IPS DF 4.7 (cell line): Measurements from ENCODE around the gene LCK.

Experiments
- DNase-seq: peaks from one replicate; pipeline ENCODE4 v3.0.0-alpha.2; 2013; ENCODE audit warnings: low spot score; ENCODE audit errors: extremely low read depth

LCK gene

DNA sequence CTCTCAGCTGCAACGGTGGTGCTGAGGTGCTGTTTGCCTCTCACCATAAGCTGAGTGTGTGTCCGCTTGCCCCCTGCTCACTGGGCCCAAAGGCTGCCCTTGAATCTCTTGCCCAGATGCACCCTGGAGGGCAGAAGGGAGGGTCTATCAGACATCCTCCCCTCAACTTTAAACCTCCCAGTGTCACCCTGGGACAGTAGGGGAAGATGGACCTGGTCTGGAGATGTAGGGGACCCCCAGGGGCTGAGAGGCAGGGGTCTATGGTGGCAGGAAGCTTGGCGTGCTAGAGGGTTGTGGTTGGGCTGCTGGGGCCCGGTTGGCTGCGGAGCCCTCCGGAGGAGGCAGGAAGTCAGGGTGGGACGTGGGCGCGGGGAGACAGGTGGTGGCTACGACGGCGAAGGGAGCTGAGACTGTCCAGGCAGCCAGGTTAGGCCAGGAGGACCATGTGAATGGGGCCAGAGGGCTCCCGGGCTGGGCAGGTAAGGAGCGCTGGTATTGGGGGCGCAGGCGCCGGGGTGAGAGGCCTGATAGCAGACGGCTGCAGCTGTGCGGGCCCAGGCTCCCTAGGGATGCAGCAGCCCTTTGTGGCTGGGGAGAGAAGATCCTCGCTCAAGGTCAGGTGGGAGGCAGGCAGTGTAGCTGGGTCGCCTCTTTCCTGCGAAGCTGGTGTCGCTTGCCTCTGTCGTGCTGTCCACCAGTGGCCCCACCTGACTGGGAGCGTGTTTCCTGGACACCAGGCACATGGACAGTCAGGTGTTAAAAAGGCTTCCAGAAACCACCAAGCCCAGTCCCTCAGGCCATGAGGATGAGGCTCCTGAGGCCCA, at the start of gene LCK:
TSS of gene LCK (plus strand) at position 373 of the 824 bp plus-strand sequence. CDS start 23,065 bp downstream, outside the sequence.
- no peak for DNase-seq

DNA sequence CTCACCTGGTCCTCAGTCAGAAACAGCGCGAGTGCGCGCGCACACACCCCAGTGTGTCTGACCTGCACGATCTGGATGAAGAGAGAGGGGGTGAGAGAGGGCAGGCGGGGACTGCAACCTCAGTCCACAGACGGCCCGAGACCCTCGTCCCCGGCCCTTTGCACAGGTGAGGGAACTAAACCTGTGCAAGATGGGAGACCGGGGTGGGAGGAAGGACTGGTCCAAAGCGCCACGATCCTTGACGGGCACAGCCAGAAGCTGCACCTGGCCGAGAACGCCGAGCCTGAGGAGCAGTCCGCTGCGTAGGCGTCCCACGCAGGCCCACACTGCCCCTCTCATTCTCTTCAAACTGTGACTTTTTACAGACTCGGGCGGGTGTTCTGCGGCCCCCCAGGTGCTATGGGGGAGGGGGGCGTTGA, 46.1 kb upstream of the LCK start:
- no peak for DNase-seq

DNA sequence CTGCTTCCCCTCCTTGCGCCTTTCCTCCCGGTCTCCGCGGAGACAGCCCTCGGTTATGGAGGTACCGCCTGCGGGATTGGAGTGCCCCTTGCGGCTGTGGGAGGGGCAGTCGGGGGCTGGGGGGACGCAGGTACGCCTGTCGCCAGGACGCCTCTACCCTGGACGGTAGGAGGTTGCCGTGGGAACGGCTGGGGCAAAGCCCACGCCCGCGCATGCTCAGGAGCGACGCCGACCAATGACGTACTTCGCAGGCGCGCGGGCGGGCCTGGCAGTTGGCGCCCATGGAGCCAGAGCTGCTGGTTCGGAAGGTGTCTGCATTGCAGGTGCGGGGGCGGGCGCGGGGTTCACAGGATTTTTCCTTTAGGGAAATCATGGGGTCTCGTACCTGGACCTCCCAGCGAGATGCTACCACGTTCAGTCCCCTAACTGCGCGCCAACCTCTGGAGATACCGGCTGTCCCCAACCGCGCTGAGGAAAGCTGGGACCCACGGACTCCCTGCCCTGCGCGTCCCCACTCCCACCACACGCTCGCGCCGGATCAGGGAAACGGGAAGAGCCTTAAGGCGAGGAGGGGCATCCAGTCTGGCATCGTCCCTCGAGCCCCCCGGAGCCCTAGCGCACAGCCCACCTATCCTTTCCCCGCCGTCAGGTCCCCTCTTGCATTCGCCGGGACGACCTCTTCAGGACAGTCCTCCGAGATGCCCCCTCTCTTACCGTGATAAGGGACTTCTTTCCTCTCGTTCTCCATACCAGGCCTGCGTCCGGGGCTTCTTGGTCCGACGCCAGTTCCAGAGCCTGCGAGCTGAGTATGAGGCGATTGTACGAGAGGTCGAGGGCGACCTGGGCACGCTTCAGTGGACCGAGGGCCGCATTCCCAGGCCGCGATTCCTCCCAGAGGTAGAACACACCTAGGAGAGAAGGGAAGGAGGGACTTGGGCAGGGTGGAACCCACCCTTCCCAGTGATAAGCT, 45.4 kb upstream of the LCK start, which contains the start of gene IQCC:
TSS of gene IQCC (plus strand) at position 271 of the 970 bp plus-strand sequence. CDS start at position 282, 11 bp downstream.
- DNase-seq = no peak

DNA sequence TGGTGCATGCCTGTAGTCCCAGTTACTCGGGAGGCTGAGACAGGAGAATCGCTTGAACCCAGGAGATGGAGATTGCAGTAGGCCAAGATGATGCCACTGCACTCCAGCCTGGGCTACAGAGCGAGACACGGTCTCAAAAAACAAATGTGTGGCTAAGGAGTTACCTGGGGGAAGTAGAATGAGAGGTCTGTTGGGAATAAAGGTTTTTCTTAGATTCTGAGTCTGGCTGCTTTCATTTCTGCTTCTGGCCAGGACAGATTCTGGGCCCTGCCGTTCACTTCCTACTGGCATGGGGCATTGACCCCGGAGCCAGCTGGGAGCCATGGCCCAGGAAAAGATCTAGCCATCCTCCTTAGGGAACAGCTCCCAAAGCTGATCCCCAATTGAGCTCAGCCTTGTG, 42.6 kb upstream of the LCK start:
- no peak for DNase-seq

DNA sequence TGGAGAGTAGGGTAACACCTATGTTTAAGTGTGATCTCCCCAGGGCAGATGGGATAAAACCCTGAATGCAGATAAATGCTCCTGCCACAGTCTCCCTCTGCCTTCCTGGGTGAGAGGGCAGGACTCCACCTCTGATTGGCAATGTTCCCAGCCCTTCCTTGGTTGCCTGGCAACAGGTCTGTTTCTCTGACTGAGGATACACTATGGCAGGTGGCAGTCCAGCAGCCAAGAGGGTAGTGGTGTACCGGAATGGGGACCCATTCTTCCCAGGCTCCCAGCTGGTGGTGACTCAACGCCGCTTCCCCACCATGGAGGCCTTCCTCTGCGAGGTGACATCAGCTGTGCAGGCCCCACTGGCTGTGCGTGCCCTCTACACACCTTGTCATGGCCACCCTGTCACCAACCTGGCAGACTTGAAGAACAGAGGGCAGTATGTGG, 42.2 kb upstream of the LCK start, which contains the start of gene DCDC2B:
TSS of gene DCDC2B (plus strand) at position 199 of the 438 bp plus-strand sequence. CDS start at position 204, 5 bp downstream.
- DNase-seq = no peak

DNA sequence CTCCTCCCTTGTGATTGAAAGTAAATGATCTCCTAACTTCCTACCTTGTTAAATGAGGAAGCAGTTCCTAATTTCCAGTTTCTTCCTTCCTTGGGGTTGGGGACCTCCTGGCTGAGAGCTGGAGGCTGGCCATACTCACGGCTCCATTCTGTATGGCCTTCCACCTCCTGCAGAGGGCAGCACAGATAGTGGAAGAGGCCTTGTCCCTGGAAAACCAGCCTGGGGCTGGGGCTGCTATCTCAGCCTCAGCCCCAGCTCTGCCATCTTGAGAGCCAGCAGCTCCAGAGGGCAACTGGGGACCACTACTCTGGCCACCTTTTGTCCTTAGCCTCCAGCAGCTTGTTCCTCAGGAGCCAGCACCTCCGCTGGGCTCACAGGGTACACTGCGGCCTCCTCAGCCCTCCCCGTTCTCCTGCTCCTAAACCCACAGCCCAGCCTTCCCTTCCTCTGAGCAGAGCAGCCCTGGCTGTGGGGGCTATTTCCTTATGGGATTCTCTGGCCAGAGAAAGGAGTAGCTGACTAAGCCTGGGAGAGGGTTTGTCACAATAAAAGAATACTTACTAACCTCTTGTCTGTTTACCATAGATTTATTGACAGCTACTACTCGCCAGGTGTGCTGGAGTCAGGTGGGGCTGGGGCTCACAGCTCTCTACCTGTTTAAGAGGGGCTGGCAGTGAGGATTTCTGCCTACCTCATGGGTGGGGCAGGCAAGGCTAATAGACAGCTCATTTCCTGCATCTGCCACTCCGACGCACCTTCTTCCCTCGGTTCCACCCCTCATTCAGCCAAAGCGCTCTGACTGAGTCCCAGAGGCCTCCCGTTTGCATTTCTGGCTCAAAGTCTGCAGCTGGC, 35.2 kb upstream of the LCK start:
- DNase-seq = no peak

DNA sequence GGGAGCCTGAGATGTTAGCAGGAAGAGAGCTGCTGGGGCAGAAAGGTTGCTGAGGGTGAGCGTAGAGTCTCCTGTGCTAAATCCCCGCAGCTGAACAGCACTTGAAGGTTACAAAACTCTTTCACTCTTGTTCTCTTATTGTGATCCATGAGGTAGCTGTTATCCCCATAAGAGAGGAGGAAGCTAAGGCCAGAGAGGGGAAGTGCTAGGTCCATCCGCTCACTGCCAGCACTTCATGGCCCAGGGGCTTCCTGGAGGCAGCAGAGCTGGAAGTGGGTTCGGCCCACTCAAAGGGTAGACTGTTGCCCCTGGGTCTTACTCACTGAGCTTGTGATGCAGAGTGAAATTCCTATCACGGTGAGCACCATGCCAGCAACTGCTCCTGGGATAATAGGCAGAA, 34.5 kb upstream of the LCK start:
- DNase-seq = no peak

DNA sequence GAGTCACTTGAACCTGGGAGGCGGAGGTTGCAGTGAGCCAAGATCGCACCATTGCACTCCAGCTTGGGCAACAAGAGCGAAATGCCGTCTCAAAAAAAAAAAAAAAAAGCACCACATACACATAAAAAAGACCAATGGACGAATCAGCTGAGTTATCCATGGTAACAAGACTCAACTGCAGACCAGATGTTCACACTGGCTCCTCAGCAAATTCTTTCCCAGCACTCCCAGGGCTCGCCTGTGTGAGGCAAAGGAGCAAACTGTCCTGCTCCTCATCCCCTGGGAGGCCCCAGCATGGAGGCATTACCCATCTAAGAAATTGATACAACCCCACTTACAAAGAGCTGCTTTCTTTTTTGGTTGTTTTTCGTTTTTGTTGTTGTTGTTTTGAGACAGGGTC, 32.0 kb upstream of the LCK start:
- DNase-seq = no peak

DNA sequence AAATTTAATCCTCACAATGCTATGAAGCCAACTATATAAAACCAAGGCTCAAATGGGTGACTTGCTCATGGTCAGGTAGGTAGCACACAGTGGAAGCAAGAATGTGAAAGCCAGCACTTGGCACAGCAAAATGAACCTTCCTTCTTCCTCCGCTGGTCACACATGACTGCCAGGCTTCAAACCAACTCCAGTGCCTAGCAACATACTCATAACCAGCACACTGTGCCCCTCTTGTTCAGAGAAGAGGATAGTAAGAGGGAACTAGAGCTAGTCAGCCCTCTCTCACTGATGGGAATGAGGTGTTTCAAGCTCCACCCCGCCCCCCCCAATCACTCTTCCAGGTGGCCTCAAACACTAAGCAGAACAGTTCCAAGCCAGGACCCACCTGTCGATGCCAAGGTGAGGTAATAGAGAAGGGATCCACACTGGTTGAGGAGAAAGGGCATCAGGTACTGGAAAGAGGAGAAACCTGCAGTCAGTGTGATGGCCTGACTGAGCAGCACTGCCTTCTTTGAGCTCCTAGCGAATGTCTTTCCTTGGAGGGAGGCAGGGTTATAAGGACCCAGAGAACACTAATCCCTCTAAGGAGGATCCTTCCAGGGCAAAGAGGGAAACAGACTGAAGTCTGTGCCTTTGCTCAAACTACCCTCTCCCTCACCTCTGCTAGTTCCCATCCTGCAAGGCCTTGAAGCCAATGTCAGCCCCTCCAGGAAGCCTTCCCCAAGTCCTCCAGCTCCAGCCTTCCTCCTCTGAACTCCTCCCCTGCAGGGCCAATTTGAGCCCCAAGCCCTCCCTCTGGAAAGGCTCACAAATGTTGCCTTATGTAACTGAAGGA, 30.1 kb upstream of the LCK start:
- DNase-seq = no peak

DNA sequence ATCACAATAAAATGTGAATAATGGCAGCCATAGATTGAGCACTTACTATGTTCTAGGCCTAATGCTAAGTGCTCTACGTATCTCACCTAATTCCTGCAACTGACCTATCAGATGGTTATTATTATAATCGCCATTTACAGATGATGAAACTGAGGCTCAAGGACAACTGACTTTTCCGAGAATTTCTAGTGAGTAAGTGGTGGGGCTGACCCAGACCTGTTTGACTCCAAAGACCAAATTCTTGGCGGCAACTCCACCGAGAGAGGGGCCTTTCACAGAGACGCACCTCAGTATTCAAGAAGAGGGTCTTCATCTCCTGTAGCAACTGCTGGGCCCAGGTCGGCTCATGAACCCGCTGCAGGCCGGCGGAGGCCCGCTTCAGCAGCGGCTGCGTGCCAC, 29.5 kb upstream of the LCK start:
- no peak for DNase-seq

DNA sequence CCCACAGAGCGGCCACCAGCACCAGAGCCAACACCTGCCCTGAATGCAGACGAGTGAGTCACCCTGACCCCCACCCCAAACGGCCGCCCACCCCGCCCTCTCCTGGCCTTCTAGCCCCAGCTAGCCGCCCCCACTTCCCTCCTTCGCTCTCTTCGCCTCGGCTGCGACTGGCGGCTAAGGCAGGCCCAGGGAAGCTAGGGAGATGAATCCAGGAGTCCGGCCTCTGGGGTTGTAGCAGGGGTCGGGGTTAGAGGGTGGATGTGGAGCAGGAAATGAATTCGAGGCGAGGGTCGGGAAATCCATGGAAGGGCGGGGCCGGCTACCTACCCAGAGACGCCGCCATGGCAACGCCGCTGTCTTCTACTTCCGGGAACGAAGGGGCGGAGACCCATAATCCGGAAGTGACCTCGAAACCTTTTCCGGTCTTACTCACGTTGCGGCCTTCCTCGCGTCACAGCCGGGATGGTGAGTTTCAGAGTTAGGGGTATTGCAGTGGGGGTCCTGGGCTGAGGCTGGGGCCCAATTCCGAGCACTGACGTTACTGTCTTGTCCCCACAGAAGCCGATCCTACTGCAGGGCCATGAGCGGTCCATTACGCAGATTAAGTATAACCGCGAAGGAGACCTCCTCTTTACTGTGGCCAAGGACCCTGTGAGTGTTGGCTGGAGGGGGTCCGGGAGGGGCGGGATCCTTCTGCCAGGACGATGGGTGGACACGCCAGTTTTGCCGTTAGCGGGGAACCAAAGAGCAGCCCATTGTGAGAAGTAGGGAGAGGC, 28.9 kb upstream of the LCK start, which contains the start of the genes EIF3I and TMEM234:
TSS of gene EIF3I (plus strand) at position 428 of the 776 bp plus-strand sequence. CDS start at position 463, 35 bp downstream.
TSS of gene TMEM234 (minus strand) at position 374 of the 776 bp plus-strand sequence. CDS start at position 343, 31 bp downstream.
- DNase-seq = peak; percentile 98

DNA sequence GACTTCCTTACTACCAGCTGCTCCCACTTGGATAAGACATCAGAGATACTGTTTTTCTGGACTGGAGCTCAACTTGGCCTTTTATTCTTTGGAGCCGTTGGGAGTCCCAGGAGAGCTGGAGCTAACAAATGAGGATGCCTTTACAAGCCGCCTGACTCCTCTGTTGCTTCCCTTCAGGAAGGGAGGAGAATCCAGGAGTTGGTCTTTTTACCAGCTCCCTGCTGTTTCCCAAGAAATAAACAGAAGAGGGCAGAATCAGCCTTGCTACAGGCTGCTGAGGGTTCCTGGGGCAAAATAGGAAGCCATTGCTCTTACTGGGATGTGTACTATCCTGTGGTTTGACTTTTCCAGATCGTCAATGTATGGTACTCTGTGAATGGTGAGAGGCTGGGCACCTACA, 27.4 kb upstream of the LCK start:
- DNase-seq = no peak

DNA sequence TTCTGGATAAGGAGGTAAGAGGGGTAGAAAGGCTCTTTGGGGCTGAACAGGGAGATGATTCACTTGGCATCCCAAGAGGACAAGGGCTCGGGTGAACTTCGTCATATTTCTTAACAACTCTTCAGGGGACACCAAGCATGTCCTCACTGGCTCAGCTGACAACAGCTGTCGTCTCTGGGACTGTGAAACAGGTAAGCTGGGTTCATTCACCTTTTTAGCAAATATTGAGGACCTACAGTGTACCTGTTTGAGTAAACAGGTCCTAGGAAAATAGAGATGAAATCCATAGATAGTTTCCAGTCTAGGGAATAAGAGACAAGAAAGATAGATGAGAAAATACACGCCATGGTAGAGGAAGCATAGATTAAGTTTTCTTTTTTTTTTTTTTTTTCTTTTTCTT, 26.8 kb upstream of the LCK start:
- DNase-seq = no peak

DNA sequence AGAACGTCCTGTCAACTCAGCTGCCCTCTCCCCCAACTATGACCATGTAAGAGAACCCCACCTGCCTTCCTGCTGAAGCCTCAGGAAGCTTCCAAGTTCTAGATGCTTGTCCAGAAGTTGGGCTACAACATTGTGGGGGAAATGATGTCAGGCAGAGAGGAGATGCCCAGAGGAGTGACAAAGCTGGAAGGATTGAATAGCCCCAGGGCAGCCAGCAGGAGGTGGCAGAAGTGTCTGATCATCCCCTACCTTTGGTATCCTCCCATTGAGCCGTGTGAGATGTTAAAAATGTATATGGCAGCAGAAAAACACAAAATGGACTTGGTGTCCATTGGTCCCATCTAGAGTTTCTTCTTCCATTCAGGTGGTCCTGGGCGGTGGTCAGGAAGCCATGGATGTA, 22.3 kb upstream of the LCK start:
- DNase-seq = no peak

DNA sequence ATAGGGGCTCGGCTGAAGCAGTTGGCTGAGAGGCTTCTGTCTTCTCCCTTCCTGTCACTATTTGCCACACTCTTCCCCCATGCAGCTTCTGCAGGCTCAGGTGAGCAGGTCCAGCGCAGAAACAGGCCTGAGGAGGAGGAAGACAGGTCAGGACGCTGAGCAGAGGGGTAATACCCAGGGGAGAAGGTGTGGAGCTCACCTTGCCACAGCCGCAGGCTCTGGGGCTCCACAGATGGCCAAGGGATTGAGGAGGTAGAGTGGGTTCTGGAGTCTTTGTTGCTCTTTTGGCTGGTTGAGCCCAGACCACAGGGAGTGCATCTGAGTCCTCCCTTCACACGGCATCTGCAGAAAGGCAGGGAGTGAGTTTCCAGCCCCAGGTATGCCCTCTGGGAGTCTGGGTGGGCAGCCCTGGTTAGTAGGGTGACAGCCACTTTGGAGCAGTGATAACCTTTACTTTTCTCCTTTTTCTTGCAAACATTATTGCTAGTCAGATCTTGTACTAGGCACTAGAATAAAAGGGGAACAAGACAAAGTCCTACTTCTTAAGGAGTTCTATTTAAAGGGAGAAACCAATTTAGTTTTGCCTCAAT, 19.1 kb upstream of the LCK start:
- DNase-seq = no peak

DNA sequence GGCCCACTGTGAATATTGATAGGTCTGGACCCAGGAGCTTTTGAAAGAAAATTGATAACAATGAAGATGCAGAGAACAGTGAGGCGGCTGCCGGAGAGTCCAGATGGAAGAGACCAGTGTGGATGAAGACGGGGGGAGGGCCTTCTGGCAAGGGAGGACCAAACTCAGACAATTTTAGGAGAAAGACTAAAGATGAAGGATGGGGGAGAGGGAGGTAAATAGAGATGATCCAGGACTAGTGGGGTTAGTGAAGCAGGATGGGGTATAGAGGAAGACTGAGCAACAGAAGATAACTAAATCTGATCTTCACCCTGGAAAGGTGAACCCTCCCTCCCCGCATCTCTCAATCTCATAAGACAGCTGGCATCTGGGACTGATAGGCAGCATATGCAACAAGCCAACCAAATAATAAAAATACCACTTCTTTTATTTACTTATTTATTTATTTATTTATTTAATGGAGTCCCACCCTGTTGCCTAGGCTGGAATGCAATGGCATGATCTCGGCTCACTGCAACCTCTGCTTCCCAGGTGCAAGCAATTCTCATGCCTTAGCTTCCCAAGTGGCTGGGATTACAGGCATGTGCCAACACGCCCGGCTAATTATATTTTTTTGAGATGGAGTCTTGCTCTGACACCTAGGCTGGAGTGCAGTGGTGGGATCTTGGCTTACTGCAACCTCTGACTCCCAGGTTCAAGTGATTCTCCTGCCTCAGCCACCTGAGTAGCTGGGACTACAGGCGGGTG, 18.3 kb upstream of the LCK start:
- DNase-seq = no peak

DNA sequence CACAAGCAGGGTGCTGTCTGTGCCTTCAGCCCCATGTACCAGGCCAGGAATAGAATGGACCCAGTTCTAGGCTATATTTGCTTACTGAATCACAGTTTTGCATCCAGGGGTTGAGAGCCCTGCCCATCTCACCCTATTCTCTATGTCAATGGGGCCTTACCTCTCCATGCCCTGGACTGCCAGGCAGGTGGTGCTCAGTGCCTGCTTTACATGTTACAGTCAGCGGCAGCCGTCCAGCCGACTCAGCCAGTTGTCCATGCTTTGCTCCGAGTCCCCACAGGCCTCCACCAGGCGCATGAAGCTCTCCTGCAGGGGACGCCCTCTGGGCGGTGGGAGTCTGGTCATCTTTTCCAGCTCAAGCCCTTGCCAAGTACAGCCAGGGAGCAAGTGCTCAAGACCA, 16.3 kb upstream of the LCK start:
- no peak for DNase-seq

DNA sequence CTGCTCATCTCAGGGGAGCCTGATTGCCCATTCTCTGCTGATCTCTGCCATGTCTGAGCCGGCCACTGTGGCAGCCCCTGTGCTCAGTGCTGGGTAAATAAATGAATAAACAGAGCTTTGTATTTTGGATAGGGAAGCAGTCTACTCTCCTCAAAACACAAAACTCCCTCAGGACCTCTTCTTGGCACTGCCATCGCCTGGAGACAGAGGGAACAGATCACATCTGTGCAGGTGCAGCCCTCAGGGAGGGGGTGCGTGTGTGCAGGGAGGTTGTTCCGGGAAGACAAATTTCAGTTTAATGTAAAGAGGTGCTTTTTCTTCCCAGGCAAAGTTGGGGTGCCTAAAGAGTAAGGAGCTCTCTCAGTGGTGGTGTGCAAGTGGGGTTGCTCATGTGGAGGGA, 11.7 kb upstream of the LCK start:
- no peak for DNase-seq
